ENCODE results near the gene EBI3. TPM values are rescaled to one million over a fixed set of nuclear protein-coding genes. Genes with fewer than 3 reads are reported as not detected.
A peak's percentile ranks its signal among the peaks of the same experiment; 100 is the strongest.
"Not testable (repeated sequence)": the region's sequence is repeated elsewhere in the genome, so short reads cannot be mapped to it uniquely, and the experiment has no call there.

The EBI3 gene
- polyA plus RNA-seq, 1 donor (not counting 4 experiments of a cell fraction or from before 2014, with no cell fraction given), result 0.05 TPM

DNA sequence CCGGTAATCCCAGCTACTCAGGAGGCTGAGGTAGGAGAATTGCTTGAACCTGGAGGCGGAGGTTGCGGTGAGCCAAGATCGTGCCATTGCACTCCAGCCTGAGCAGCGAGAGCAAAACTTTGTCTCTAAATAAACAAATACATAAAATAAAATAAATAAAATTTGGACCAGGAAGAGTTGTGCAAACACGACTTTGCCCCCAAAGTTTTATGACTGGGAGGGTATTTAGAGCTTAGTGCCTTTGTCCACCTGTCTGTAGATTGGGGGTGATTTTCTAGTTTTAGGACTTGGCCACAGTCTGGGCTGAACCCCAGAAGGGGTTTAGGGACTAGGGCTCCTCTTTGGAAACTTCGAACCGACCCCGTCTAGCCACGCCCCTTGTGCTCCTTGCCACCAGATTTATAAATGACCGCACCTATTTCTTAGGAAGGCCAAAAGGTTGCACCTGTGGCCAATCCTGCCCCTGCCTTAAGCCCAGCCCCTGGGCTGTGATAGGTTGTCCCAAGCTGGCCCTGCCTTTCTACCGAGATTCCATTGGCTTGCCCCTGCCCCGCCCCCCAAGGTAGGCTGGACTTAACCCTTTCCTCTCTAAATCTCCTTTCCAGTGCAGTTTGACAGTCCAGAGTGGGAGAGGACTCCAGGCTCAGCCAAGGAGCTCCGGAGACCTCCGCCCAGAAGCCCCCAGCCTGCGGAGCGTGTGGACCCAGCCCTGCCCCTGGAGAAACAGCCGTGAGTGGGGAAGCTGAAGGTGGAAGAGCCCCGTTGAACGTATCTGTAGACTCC is 55.0 kb downstream of the EBI3 start:
- Histone ChIP-seq H3K4me3 (ENCODE audit: control insufficient read depth in 2 of 3, extremely low read depth in 1 of 3, insufficient read depth in 2 of 3, low read depth in 1 of 3, low read length in 3 of 3) (no peak overlapping the region), H3K9ac (ENCODE audit: control insufficient read depth, extremely low read depth, insufficient read depth, low read length) (no peak overlapping the region), H3K27me3 (ENCODE audit: control insufficient read depth, extremely low read depth, insufficient read depth, low read length) (peaks cover 37% of the 10 kb centered on the region), H3K79me2 (ENCODE audit: control insufficient read depth, insufficient read depth, low read length) (no peaks in the 10 kb centered on the region), H3K27ac (ENCODE audit: control insufficient read depth, insufficient read depth, low read length) (no peak overlapping the region), H3K9me1 (ENCODE audit: control insufficient read depth, extremely low read depth, insufficient read depth, low read length) (no peaks in the 10 kb centered on the region), H4K20me1 (ENCODE audit: control insufficient read depth, extremely low read depth, insufficient read depth, low read length) (no peaks in the 10 kb centered on the region), H3K9me3 (ENCODE audit: control insufficient read depth, low read depth, low read length) (no peaks in the 10 kb centered on the region), H3K36me3 (ENCODE audit: control insufficient read depth in 2 of 2, extremely low read depth in 1 of 2, insufficient read depth in 2 of 2, low read length in 2 of 2) (no peaks in the 10 kb centered on the region), H2AFZ (ENCODE audit: control insufficient read depth, low read length) (no peak overlapping the region), H3K4me2 (ENCODE audit: control insufficient read depth, extremely low read depth, insufficient read depth, low read depth, low read length) (peak overlapping the region; percentile 16), H3K4me1 (ENCODE audit: control insufficient read depth, extremely low read depth, insufficient read depth, low read length) (no peaks in the 10 kb centered on the region)
- dilution Hi-C loops (cut with MboI; ENCODE audit: extremely low pct_ligation_motif_present, low sequenced_read_pairs), result no loop called here
- no peak for DNase-seq (ENCODE audit: low read depth, low spot score)
- TF ChIP-seq, protein P1, sequence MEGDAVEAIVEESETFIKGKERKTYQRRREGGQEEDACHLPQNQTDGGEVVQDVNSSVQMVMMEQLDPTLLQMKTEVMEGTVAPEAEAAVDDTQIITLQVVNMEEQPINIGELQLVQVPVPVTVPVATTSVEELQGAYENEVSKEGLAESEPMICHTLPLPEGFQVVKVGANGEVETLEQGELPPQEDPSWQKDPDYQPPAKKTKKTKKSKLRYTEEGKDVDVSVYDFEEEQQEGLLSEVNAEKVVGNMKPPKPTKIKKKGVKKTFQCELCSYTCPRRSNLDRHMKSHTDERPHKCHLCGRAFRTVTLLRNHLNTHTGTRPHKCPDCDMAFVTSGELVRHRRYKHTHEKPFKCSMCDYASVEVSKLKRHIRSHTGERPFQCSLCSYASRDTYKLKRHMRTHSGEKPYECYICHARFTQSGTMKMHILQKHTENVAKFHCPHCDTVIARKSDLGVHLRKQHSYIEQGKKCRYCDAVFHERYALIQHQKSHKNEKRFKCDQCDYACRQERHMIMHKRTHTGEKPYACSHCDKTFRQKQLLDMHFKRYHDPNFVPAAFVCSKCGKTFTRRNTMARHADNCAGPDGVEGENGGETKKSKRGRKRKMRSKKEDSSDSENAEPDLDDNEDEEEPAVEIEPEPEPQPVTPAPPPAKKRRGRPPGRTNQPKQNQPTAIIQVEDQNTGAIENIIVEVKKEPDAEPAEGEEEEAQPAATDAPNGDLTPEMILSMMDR (optimal IDR thresholded peaks at IDR 0.05 in 1 of 3, IDR thresholded peaks at IDR 0.05 in 1 of 3, conservative IDR thresholded peaks at IDR 0.05 in 1 of 3; ENCODE audit: extremely low read depth in 1 of 3, insufficient read depth in 2 of 3, low read length in 3 of 3), result no peak
- TF ChIP-seq EZH2 (IDR thresholded peaks at IDR 0.05; ENCODE audit: low read length), result no peak
- FAIRE-seq, result no peak

DNA sequence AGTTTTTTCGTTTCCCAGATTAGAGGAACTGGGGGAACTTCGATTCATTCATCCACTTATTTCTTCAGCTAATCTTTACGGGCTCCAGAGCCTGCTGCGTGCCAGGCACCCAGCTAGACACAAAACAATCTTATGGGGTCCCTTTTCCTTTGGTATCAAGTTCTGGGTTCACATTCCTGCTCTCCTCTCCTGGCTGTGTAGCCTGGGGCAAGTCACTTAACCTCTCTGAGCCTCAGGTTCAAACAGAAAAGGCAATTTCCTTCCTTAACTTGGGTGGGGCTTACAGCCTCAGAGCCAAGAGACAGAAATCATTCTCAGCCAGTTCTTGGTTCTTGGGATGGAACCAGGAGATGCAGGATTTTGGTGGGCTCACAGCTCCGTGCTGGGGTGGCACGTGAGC is 55.7 kb downstream of the EBI3 start:
- Histone ChIP-seq H3K27ac (ENCODE audit: control insufficient read depth, insufficient read depth, low read length) (no peak overlapping the region), H3K9me1 (ENCODE audit: control insufficient read depth, extremely low read depth, insufficient read depth, low read length) (no peaks in the 10 kb centered on the region), H3K4me2 (ENCODE audit: control insufficient read depth, extremely low read depth, insufficient read depth, low read depth, low read length) (peak overlapping the region; percentile 16), H3K9ac (ENCODE audit: control insufficient read depth, extremely low read depth, insufficient read depth, low read length) (no peak overlapping the region), H3K36me3 (ENCODE audit: control insufficient read depth in 2 of 2, extremely low read depth in 1 of 2, insufficient read depth in 2 of 2, low read length in 2 of 2) (no peaks in the 10 kb centered on the region), H4K20me1 (ENCODE audit: control insufficient read depth, extremely low read depth, insufficient read depth, low read length) (no peaks in the 10 kb centered on the region), H3K79me2 (ENCODE audit: control insufficient read depth, insufficient read depth, low read length) (no peaks in the 10 kb centered on the region), H2AFZ (ENCODE audit: control insufficient read depth, low read length) (no peak overlapping the region), H3K9me3 (ENCODE audit: control insufficient read depth, low read depth, low read length) (no peaks in the 10 kb centered on the region), H3K4me1 (ENCODE audit: control insufficient read depth, extremely low read depth, insufficient read depth, low read length) (no peaks in the 10 kb centered on the region), H3K4me3 (ENCODE audit: control insufficient read depth in 2 of 3, extremely low read depth in 1 of 3, insufficient read depth in 2 of 3, low read depth in 1 of 3, low read length in 3 of 3) (no peak overlapping the region), H3K27me3 (ENCODE audit: control insufficient read depth, extremely low read depth, insufficient read depth, low read length) (peaks cover 31% of the 10 kb centered on the region)
- FAIRE-seq, result no peak
- dilution Hi-C loops (cut with MboI; ENCODE audit: extremely low pct_ligation_motif_present, low sequenced_read_pairs), result no loop called here
- DNase-seq (ENCODE audit: low read depth, low spot score), result no peak
- TF ChIP-seq EZH2 (IDR thresholded peaks at IDR 0.05; ENCODE audit: low read length), result no peak
- TF ChIP-seq, protein P1 (optimal IDR thresholded peaks at IDR 0.05 in 1 of 3, IDR thresholded peaks at IDR 0.05 in 1 of 3, conservative IDR thresholded peaks at IDR 0.05 in 1 of 3; ENCODE audit: extremely low read depth in 1 of 3, insufficient read depth in 2 of 3, low read length in 3 of 3), result no peak

DNA sequence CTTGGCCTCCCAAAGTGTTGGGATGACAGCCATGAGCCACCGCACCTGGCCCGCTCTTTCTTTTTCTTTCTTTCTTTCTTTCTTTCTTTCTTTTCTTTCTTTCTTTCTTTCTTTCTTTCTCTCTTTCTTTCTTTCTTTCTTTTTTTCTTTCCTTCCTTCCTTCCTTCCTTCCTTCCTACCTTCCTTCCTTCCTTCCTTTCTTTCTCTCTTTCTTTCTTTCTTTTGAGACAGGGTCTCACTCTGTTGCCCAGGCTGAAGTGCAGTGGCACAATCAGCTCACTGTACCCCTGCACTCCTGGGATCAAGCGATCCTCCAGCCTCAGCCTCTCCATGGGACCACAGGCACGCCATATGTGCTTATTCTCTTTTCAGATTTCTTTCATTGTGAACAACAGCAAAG is 56.8 kb downstream of the EBI3 start:
- FAIRE-seq; H3K4me3 ChIP-seq (ENCODE audit: control insufficient read depth in 2 of 3, extremely low read depth in 1 of 3, insufficient read depth in 2 of 3, low read depth in 1 of 3, low read length in 3 of 3); dilution Hi-C loops (cut with MboI; ENCODE audit: extremely low pct_ligation_motif_present, low sequenced_read_pairs); H3K79me2 ChIP-seq (ENCODE audit: control insufficient read depth, insufficient read depth, low read length); H4K20me1 ChIP-seq (ENCODE audit: control insufficient read depth, extremely low read depth, insufficient read depth, low read length); H3K9me3 ChIP-seq (ENCODE audit: control insufficient read depth, low read depth, low read length); H3K4me1 ChIP-seq (ENCODE audit: control insufficient read depth, extremely low read depth, insufficient read depth, low read length); H3K4me2 ChIP-seq (ENCODE audit: control insufficient read depth, extremely low read depth, insufficient read depth, low read depth, low read length); H2AFZ ChIP-seq (ENCODE audit: control insufficient read depth, low read length); H3K9ac ChIP-seq (ENCODE audit: control insufficient read depth, extremely low read depth, insufficient read depth, low read length); H3K27ac ChIP-seq (ENCODE audit: control insufficient read depth, insufficient read depth, low read length); H3K36me3 ChIP-seq (ENCODE audit: control insufficient read depth in 2 of 2, extremely low read depth in 1 of 2, insufficient read depth in 2 of 2, low read length in 2 of 2); DNase-seq (ENCODE audit: low read depth, low spot score); H3K9me1 ChIP-seq (ENCODE audit: control insufficient read depth, extremely low read depth, insufficient read depth, low read length): not testable (repeated sequence)
- H3K27me3 ChIP-seq (ENCODE audit: control insufficient read depth, extremely low read depth, insufficient read depth, low read length), result peaks cover 21% of the 10 kb centered on the region
